Measurements from ENCODE around the gene STARD9. TPM values are rescaled to one million over a fixed set of nuclear protein-coding genes. Genes with fewer than 3 reads are reported as not detected.
A peak's percentile ranks its signal among the peaks of the same experiment; 100 is the strongest.

Gene STARD9
- total and polyA plus RNA-seq, 2 of the 13 experiments (the other 11 are each of a cell fraction or from before 2014, with no cell fraction given) = 5.3 to 7.5 TPM

DNA sequence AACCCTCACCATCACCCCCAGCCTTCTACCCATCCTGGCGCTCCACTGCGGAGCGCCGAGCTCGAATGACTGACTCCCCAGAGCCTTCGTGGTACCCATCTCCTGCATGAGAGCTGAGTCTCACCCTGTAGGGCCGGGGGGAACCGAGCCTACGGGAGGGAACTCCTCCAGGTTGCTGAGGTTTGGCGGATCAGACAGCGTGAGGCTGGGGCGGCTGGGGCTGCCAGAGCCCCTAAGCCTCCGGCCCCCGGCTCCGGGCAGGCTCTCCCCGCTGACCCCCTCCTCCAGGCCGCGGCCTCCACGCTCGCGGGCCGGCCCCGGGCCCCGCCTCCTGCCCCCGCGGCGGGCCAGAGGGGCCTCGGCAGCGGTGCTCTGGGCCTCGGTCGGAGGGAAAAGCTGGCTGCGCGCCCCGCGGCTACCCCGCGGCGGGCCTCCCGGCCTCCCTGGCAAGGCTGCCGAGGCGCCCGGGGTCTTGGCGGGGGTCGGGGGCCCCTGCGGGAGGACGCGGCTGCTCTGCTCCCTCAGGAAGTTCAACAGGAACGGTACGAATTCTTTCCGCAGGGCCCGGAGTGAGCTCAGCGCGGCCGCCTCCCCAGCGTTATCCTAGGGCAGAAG lies 160.9 kb downstream of the STARD9 start:
- Histone ChIP-seq H3K4me2 (ENCODE audit: low read depth, low read length) (peak overlapping the region; percentile 80), H3K9ac (ENCODE audit: insufficient read depth, low read depth, low read length) (peak overlapping the region; percentile 86), H3K4me3 (replicated peaks in 1 of 3; ENCODE audit: insufficient read depth in 1 of 3, low read depth in 2 of 3, low read length in 3 of 3) (peak overlapping the region; percentile 76 to 94 (median 86)), H4K20me1 (ENCODE audit: insufficient read depth, low read length) (0 out of 2 replicates have a peak, but pooled peaks cover 2% of the 10 kb centered on the region), H3K4me1 (ENCODE audit: insufficient read depth, low read length) (peaks cover 21% of the 10 kb centered on the region), H2AFZ (ENCODE audit: low read length) (no peak overlapping the region), H3K36me3 (replicated peaks in 1 of 2; ENCODE audit: control insufficient read depth in 1 of 2, insufficient read depth in 2 of 2, low read length in 2 of 2) (peaks cover 17 to 42% of the 10 kb centered on the region in 2 experiments), H3K27me3 (ENCODE audit: control insufficient read depth in 1 of 2, insufficient read depth in 2 of 2, low read length in 2 of 2) (no peaks in the 10 kb centered on the region), H3K27ac (ENCODE audit: extremely low read length, insufficient read depth, low read length) (peak overlapping the region; percentile 66), H3K79me2 (ENCODE audit: insufficient read depth, low read length) (peaks cover 12% of the 10 kb centered on the region), H3K9me3 (ENCODE audit: low read length) (no peaks in the 10 kb centered on the region)
- CTCF ChIA-PET (ENCODE audit: low intra/inter-chr PET ratio, low total read pairs) = interaction anchor here (3.3 kb wide), 1 partner anchor 190 kb away, joined by 22 read pairs; no protein-coding TSS in a partner anchor
- no peak for DNase-seq (ENCODE audit: low spot score)
- FAIRE-seq = no peak
- POLR2A ChIA-PET = no interaction called here
- BruUV-seq (replicated peaks) = no TSS peak
- in situ Hi-C loops (cut with HindIII; ENCODE audit: extremely low pct_ligation_motif_present, low pct_unique_long_range_greater_than_20kb) = loop anchor here (5.0 kb wide), 1 partner anchor 186 kb away; the partner anchor contains the start of gene TTBK2
- ATAC-seq = peak; percentile 58
- intact Hi-C loops (cut with micrococcal nuclease; ENCODE audit: unreplicated experiment) = no loop called here
- WGBS (ENCODE audit: low lambda C conversion rate) = 40% methylated on average over 7 of the region's 55 CpGs
- TF ChIP-seq KDM2A (CRISPR knock-in tag; IDR thresholded peaks at IDR 0.05; ENCODE audit: borderline replicate concordance, low read depth) = peak; percentile 19; the same call in 1 of the 2 replicates
- TF ChIP-seq KDM5A (IDR thresholded peaks at IDR 0.05; ENCODE audit: borderline replicate concordance, low read length) = peak; percentile 56; the same call in 1 of the 2 replicates
- TF ChIP-seq ZFP62 (CRISPR knock-in tag; IDR thresholded peaks at IDR 0.05) = no peak
- TF ChIP-seq TCF12 (IDR thresholded peaks at IDR 0.05) = no peak
- TF ChIP-seq TCF12 (CRISPR knock-in tag; IDR thresholded peaks at IDR 0.05) = no peak
- TF ChIP-seq ZFP82 (CRISPR knock-in tag; IDR thresholded peaks at IDR 0.05; ENCODE audit: borderline replicate concordance) = no peak
- TF ChIP-seq, protein P1, sequence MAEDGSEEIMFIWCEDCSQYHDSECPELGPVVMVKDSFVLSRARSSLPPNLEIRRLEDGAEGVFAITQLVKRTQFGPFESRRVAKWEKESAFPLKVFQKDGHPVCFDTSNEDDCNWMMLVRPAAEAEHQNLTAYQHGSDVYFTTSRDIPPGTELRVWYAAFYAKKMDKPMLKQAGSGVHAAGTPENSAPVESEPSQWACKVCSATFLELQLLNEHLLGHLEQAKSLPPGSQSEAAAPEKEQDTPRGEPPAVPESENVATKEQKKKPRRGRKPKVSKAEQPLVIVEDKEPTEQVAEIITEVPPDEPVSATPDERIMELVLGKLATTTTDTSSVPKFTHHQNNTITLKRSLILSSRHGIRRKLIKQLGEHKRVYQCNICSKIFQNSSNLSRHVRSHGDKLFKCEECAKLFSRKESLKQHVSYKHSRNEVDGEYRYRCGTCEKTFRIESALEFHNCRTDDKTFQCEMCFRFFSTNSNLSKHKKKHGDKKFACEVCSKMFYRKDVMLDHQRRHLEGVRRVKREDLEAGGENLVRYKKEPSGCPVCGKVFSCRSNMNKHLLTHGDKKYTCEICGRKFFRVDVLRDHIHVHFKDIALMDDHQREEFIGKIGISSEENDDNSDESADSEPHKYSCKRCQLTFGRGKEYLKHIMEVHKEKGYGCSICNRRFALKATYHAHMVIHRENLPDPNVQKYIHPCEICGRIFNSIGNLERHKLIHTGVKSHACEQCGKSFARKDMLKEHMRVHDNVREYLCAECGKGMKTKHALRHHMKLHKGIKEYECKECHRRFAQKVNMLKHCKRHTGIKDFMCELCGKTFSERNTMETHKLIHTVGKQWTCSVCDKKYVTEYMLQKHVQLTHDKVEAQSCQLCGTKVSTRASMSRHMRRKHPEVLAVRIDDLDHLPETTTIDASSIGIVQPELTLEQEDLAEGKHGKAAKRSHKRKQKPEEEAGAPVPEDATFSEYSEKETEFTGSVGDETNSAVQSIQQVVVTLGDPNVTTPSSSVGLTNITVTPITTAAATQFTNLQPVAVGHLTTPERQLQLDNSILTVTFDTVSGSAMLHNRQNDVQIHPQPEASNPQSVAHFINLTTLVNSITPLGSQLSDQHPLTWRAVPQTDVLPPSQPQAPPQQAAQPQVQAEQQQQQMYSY (CRISPR knock-in tag; IDR thresholded peaks at IDR 0.05) = 0 out of 2 replicates have a peak, but pooled peaks have one; percentile 34
- TF ChIP-seq ZNF530 (CRISPR knock-in tag; IDR thresholded peaks at IDR 0.05; ENCODE audit: low read depth) = no peak
- 0 out of 2 replicates have a peak, but pooled peaks have one; percentile 12 for TF ChIP-seq ZBTB7B (CRISPR knock-in tag; IDR thresholded peaks at IDR 0.05)
- TF ChIP-seq ZEB1 (IDR thresholded peaks at IDR 0.05; ENCODE audit: insufficient replicate concordance, low read depth) = no peak
- no peak for TF ChIP-seq DPF2 (CRISPR knock-in tag; IDR thresholded peaks at IDR 0.05; ENCODE audit: borderline replicate concordance, low read depth)
- TF ChIP-seq TBP (CRISPR knock-in tag; IDR thresholded peaks at IDR 0.05) = no peak
- TF ChIP-seq ZNF709 (CRISPR knock-in tag; IDR thresholded peaks at IDR 0.05) = peak; percentile 32; the same call in 1 of the 2 replicates
- TF ChIP-seq ZNF20 (CRISPR knock-in tag; IDR thresholded peaks at IDR 0.05) = no peak
- TF ChIP-seq ZNF616 (CRISPR knock-in tag; IDR thresholded peaks at IDR 0.05; ENCODE audit: low read depth) = 0 out of 2 replicates have a peak, but pooled peaks have one; percentile 41
- TF ChIP-seq ATF7-NPFF (CRISPR knock-in tag; IDR thresholded peaks at IDR 0.05; ENCODE audit: low read depth) = 0 out of 2 replicates have a peak, but pooled peaks have one; percentile 1
- TF ChIP-seq IRX3 (CRISPR knock-in tag; IDR thresholded peaks at IDR 0.05; ENCODE audit: borderline replicate concordance, low read depth) = 0 out of 2 replicates have a peak, but pooled peaks have one; percentile 20
- TF ChIP-seq, protein P2, sequence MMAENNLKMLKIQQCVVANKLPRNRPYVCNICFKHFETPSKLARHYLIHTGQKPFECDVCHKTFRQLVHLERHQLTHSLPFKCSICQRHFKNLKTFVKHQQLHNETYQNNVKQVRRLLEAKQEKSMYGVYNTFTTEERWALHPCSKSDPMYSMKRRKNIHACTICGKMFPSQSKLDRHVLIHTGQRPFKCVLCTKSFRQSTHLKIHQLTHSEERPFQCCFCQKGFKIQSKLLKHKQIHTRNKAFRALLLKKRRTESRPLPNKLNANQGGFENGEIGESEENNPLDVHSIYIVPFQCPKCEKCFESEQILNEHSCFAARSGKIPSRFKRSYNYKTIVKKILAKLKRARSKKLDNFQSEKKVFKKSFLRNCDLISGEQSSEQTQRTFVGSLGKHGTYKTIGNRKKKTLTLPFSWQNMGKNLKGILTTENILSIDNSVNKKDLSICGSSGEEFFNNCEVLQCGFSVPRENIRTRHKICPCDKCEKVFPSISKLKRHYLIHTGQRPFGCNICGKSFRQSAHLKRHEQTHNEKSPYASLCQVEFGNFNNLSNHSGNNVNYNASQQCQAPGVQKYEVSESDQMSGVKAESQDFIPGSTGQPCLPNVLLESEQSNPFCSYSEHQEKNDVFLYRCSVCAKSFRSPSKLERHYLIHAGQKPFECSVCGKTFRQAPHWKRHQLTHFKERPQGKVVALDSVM (CRISPR knock-in tag; IDR thresholded peaks at IDR 0.05) = peak; percentile 52; the same call in 1 of the 2 replicates
- peak; percentile 15 for TF ChIP-seq AGO2 (optimal IDR thresholded peaks at IDR 0.05; ENCODE audit: low read depth, low read length)
